ENCODE measurements around the gene TRAPPC3L.
"Not testable (repeated sequence)": the region's sequence is repeated elsewhere in the genome, so short reads cannot be mapped to it uniquely, and the experiment has no call there.

TRAPPC3L gene

DNA sequence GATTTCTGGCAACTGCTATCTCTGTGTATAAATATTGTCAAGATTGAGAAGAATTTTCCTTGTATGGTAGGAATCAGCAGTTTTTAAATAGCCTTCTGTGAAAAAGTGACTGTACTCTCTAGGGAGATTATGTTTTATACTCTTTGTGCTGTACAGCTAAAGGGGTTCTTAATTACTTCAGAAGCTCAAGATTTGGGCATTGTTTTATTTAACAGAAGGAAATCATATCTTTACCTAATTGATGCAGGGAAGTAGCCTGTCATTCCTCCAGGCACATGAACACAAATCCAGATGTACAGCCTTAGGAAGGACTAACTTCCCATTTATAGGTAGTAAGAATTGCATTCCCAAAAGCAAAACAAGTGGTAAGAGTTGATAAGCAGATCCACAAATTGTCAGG, 32.8 kb downstream of the TRAPPC3L start:
- DNase-seq, result no peak

GRCh38 chr6:116512111-116512559, 33.3 kb downstream of the TRAPPC3L start:
- DNase-seq, result no peak

DNA sequence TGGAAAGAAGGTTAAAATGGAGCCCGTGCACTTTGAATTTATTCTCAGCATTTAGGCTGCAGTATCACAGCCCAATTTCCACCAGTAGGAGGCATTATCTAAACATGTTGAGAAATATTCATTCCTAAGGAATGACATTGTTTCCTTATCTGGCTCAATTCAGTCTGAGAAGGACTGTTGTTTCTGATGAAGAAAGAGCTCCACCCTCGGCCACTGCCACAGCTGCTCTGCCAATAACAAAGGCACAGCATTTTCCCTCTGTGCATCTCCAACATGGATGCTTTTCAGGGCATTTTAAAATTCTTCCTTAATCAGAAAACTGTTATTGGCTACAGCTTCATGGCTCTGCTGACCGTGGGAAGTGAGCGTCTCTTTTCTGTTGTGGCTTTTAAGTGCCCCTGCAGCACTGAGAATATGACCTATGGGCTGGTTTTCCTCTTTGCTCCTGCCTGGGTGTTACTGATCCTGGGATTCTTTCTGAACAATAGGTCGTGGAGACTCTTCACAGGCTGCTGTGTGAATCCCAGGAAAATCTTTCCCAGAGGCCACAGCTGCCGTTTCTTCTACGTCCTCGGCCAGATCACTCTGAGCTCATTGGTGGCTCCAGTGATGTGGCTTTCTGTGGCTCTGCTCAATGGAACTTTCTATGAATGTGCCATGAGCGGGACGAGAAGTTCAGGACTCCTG, 33.9 kb downstream of the TRAPPC3L start, which contains the start of gene CALHM5:
CALHM5 (plus strand) TSS at position 216 of the 687 bp plus-strand sequence; CDS start at position 274, 58 bp downstream.
- no peak for DNase-seq

GRCh38 chr6:116508527-116508926, 37.0 kb downstream of the TRAPPC3L start:
- no peak for DNase-seq

GRCh38 chr6:116507324-116507723, 38.2 kb downstream of the TRAPPC3L start:
- no peak for DNase-seq

GRCh38 chr6:116500969-116501433, 44.5 kb downstream of the TRAPPC3L start:
- DNase-seq, result peak; percentile 64

DNA sequence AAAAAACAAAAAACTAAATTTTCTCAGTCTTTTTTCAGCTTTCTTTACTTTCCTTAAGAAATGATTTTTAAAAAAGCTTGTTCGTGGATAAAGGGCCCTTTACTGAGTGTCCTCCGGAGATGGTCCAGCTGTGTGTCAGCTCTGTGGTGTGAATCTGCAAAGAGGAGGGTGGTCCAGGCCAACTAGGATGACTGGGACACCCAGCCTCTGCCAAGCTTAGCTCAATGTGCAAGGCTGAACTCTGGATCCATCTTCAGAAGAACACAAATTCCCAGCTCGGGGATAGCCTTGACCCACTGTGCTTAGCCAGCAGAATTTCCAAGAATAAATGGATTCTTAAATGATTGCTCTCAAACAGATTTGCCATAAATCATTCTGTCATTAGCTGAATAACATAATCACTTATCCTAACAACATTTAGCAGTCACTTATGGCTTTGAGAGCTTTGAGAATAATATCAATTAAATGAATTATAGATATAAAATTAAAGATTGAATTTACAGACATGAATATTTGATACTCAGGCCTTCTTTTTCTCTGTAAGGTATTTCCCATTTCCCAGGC, 48.3 kb downstream of the TRAPPC3L start:
- no peak for DNase-seq

DNA sequence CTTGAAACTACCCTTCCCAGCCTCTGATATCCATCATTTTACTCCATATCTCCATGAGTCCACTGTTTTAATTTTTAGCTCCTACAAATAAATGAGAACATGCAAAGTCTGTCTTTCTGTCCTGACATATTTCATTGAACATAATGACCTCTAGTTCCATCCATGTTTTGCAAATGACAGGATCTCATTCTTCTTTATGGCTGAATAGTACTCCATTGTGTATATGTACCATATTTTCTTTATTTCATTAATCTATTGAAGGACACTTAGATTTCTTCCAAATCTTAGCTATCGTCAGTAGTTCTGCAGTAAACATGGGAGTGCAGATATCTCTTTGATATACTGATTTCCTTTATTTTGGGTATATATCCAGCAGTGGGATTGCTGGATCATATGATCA, 50.3 kb downstream of the TRAPPC3L start:
- not testable (repeated sequence) for DNase-seq

- no peak for DNase-seq
These were observed 53.0 kb downstream of the TRAPPC3L start for GRCh38 chr6:116492331-116493067.

DNA sequence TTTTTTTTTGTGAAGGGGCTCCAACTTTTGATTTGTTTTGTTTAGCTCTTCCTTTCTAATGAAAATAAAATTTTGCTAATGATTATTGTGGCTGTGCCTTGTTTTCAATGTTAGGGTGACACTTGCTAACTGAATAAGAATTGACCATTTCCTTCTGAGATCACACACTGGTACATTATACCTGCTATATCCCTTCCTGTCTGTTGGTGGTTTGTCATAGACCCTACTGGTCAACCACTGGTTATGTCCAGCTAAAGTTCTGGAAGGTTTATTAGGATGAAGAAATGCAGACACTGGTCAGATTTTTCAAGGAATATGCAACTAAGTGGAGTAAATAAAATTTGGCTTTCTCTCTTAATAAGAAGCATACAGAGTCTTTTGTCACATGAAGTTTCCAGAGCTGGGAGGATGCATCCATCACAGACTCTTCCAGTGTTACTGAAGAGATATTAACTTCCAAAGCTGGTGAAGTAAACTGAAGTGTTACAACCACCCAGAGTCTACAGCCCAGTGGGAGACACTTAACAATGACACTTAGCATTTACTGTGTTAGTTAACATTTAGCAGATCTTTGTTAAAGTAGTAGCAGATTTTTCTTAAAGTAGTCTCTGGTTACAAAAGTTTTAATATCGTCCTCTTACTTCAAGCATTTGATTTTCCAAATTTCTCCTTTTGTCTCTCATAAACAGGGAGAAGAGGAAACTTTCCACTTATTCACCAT, 53.7 kb downstream of the TRAPPC3L start:
- DNase-seq, result no peak

DNA sequence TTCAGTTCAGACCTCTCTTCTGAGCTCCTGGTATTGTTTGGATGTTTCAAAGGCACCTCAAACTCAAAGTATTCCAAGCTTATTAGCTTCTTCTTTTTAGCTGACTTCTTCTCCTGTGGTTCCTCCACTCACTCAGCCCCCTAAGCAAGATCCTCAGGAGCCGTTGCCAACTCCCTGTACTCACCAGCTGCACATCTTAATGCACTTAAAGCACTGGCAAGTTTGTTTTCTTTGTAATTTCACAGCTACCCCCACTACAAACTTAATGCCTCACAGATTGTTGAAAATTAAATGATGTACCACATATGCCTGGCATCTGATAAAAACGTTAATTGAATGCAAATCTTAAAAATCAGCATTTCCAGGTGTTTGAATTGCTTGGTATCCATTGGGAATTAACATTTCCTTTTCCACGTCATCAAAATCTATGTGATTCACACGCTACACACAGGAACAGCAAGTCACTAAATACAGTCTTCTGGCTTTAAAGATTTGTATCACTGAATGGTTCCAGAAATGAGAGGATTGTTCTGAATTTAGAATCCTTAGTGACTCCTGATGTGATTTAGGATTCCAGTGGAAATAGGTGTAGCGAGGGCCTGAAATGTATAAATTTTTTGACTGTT, 59.8 kb downstream of the TRAPPC3L start:
- no peak for DNase-seq

GRCh38 chr6:116483616-116484015, 61.9 kb downstream of the TRAPPC3L start:
- DNase-seq, result no peak

GRCh38 chr6:116482780-116483179, 62.7 kb downstream of the TRAPPC3L start:
- DNase-seq, result no peak

- DNase-seq, result no peak
These were observed 69.3 kb downstream of the TRAPPC3L start for GRCh38 chr6:116476002-116476678.

DNA sequence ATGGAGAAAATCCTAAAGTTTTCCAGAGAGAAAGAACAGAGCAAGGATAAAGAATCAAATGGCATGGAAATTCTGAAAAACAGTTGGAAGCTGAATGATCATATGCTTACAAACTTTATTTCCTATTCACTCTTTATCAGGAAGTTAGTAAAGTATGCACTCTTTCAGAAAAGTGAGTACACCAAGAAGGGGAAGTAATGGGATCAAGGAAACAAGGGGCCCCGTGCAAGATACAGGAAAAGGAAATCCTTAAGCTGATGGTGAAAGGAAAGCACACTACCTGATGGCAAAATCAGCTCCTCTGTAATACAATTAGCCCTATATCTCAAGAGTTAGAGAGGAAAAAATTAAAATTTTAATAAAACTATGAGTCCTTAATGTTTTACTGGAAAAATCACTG, 70.3 kb downstream of the TRAPPC3L start:
- no peak for DNase-seq

- DNase-seq, result no peak
These were observed 72.8 kb downstream of the TRAPPC3L start for GRCh38 chr6:116472706-116473105.

DNA sequence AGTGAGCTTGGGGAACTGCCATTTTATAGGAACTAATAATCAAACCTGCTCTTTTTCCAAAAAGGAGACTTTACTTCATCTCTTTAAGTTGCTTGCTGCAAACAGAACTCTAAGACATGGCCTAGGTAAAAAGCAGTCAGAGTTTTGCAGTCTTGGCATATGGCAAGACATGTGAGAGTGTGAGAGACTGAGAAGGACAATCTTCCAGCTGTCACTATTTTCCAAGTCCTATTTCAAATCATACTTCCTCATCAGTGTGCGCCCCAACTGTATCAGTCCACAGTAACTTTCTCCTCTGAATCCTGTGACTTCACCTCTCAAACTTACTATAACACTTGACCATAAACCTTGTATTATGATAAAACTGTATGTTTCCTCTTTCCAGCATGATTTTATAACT, 74.0 kb downstream of the TRAPPC3L start:
- DNase-seq, result no peak

DNA sequence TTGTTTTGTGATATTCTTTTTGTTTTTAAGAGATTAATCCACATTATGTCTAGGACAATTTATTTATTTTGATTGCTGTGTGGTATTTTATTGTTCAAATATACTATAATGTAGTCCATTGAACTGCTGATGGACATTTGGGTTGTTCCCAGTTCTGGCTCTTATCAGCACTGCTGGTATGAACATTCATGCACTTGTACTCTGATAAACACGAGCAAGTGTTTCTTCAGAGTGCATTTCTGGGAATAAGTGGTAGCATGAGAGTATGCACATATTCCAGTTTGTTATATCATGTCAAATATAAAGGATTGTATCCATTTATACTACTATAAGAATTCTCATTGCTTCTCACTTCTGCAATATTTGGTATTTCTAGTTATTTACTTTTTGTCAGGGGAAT, 77.2 kb downstream of the TRAPPC3L start:
- DNase-seq, result no peak

DNA sequence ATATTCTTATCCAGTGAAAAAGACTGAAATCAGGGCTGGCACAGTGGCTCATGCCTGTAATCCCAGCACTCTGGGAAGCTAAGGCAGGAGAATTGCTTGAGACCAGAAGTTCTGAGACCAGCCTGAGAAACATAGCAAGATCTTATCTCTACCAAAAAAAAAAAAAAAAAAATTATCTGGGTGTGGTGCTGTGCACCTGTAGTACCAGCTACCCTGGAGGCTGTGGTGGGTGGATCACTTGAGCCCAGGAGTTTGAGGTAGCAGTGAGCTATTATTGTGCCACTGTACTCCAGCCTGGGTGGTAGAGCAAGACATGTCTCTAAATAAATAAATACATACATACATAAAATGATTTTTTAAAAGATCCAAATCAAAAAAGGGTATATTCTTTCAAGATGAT, 78.0 kb downstream of the TRAPPC3L start:
- DNase-seq, result no peak

- no peak for DNase-seq
These were observed 78.4 kb downstream of the TRAPPC3L start for GRCh38 chr6:116467096-116467495.

GRCh38 chr6:116465246-116465645, 80.2 kb downstream of the TRAPPC3L start:
- DNase-seq, result no peak

DNA sequence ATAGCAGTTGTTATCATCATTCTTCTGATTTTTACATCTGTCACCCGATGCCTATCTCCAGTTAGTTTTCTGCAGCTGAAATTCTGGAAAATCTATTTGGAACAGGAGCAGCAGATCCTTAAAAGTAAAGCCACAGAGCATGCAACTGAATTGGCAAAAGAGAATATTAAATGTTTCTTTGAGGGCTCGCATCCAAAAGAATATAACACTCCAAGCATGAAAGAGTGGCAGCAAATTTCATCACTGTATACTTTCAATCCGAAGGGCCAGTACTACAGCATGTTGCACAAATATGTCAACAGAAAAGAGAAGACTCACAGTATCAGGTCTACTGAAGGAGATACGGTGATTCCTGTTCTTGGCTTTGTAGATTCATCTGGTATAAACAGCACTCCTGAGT, 82.2 kb downstream of the TRAPPC3L start:
- DNase-seq, result no peak
